Chondrocyte (in vitro differentiated cells): Measurements from ENCODE around the gene GJB4. TPM values are rescaled to one million over a fixed set of nuclear protein-coding genes. Genes with fewer than 3 reads are reported as not detected.

ENCODE experiments used
- DNase-seq: peaks from one replicate; pipeline ENCODE4 v3.0.0; 2021; ENCODE audit warnings: mixed read lengths, low spot score
- H3K27ac Mint-ChIP-seq: one replicate; pipeline ENCODE4 v1.8.0; 2021; ENCODE audit warnings: mild to moderate bottlenecking, moderate library complexity, mixed read lengths; ENCODE audit not compliant: unreplicated experiment
- H3K27me3 Mint-ChIP-seq: 2 replicates; pipeline ENCODE4 v1.8.0; 2021; ENCODE audit warnings: low read depth, mixed read lengths
- H3K36me3 Mint-ChIP-seq: 2 replicates; pipeline ENCODE4 v1.8.0; 2021; ENCODE audit warnings: low read depth, mixed read lengths
- H3K4me1 Mint-ChIP-seq: 2 replicates; pipeline ENCODE4 v1.8.0; 2021; ENCODE audit warnings: low read depth, mild to moderate bottlenecking, mixed read lengths
- H3K4me3 Mint-ChIP-seq: one replicate; pipeline ENCODE4 v1.8.0; 2021; ENCODE audit warnings: mild to moderate bottlenecking, moderate library complexity, mixed read lengths; ENCODE audit not compliant: unreplicated experiment
- H3K9me3 Mint-ChIP-seq: 2 replicates; pipeline ENCODE4 v1.8.0; 2021; ENCODE audit warnings: low read depth, mixed read lengths
- CTCF ChIP-seq: fragments of 200-600 bp; sonication (generic); IDR thresholded peaks from 2 replicates; pipeline ENCODE4 v1.5.0; 2021; ENCODE audit warnings: antibody characterized with exemption, mild to moderate bottlenecking, moderate library complexity
- total RNA-seq: library from RNA; stranded (reverse); gene quantifications from 3 replicates; pipeline ENCODE4 v1.2.1, GENCODE V29; 2021

GJB4 gene
- total RNA-seq, 1 donor from 2014 or later: not detected

DNA sequence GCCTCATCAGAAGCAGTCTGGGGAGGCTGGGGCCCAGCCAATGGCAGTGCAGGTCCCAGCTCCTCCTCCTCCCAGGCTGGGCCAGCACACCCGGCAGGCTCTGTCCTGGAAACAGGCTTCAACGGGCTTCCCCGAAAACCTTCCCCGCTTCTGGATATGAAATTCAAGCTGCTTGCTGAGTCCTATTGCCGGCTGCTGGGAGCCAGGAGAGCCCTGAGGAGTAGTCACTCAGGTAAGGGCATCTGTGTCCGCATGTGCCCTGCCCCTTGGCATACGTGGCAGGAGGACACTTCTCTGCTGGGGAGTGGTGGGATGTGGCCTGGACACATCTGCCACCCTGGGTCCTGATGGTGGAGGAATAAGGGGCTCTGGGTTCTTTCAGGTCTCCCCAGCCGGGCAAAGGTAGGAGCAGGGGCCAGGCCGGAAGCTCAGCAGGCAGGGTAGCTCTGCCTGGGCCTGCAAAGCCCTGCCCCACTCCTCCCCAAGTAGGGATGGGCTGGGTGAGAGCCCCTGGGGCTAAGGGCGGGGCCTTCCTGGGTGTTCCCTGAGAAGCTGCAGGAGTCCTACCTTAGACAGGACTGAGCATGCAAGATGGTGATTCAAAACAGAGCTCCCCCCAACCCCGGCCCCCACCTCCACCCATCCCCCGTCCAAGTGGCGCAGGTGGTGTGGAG lies 4.4 kb upstream of the GJB4 start, which contains the start of gene GJB5:
GJB5 (plus strand) TSS at position 84 of the 674 bp plus-strand sequence. CDS start 2,284 bp downstream, outside the sequence.
- no peaks in the 10 kb centered on the region for H3K4me1 Mint-ChIP-seq
- peaks cover 6% of the 10 kb centered on the region for H3K9me3 Mint-ChIP-seq
- TF ChIP-seq CTCF: no peak
- no peak within 1 kb of the TSS for H3K4me3 Mint-ChIP-seq
- H3K27me3 Mint-ChIP-seq: peaks cover 10% of the 10 kb centered on the region
- H3K27ac Mint-ChIP-seq: no peak within 1 kb of the TSS
- peaks cover 4% of the 10 kb centered on the region for H3K36me3 Mint-ChIP-seq
- DNase-seq: no peak

- Mint-ChIP-seq H3K4me3 (no peak overlapping the region), H3K27me3 (peaks cover 10% of the 10 kb centered on the region), H3K27ac (no peak overlapping the region), H3K36me3 (peaks cover 4% of the 10 kb centered on the region), H3K4me1 (no peaks in the 10 kb centered on the region), H3K9me3 (peaks cover 6% of the 10 kb centered on the region)
- TF ChIP-seq CTCF: no peak
- DNase-seq: no peak
Measured at GRCh38 chr1:34755961-34756360, 3.6 kb upstream of the GJB4 start.

DNA sequence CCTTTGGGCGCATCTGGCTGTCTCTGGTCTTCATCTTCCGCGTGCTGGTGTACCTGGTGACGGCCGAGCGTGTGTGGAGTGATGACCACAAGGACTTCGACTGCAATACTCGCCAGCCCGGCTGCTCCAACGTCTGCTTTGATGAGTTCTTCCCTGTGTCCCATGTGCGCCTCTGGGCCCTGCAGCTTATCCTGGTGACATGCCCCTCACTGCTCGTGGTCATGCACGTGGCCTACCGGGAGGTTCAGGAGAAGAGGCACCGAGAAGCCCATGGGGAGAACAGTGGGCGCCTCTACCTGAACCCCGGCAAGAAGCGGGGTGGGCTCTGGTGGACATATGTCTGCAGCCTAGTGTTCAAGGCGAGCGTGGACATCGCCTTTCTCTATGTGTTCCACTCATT lies 2.2 kb upstream of the GJB4 start:
- H3K4me3 Mint-ChIP-seq: no peak overlapping the region
- no peaks in the 10 kb centered on the region for H3K4me1 Mint-ChIP-seq
- DNase-seq: no peak
- no peak for TF ChIP-seq CTCF
- peaks cover 6% of the 10 kb centered on the region for H3K9me3 Mint-ChIP-seq
- no peak overlapping the region for H3K27ac Mint-ChIP-seq
- H3K27me3 Mint-ChIP-seq: peaks cover 10% of the 10 kb centered on the region
- H3K36me3 Mint-ChIP-seq: peaks cover 4% of the 10 kb centered on the region

DNA sequence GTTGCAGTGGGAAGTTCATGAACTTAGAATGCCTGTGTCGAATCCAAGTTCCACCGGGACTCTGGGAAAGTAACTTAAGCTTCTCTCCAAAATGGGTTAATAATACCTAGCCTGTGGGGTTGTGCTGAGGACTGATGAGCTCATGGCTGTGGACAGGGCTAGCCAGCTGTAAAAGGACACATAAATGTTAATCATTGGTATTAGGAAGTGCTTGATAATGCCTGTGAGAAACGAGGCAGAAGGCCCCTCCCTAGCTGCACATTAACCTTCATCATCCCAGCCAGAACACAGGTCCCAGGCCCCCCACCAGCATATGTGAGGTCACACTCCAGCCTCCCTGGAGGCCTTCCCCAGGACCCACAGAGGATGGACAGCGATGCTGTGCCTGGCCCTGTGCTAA lies 789 bp upstream of the GJB4 start:
- TF ChIP-seq CTCF: no peak
- Mint-ChIP-seq H3K36me3 (peaks cover 1% of the 10 kb centered on the region), H3K4me1 (peaks cover 6% of the 10 kb centered on the region), H3K9me3 (peaks cover 1% of the 10 kb centered on the region), H3K27ac (no peak overlapping the region), H3K4me3 (no peak overlapping the region), H3K27me3 (peaks cover 14% of the 10 kb centered on the region)
- DNase-seq: no peak

DNA sequence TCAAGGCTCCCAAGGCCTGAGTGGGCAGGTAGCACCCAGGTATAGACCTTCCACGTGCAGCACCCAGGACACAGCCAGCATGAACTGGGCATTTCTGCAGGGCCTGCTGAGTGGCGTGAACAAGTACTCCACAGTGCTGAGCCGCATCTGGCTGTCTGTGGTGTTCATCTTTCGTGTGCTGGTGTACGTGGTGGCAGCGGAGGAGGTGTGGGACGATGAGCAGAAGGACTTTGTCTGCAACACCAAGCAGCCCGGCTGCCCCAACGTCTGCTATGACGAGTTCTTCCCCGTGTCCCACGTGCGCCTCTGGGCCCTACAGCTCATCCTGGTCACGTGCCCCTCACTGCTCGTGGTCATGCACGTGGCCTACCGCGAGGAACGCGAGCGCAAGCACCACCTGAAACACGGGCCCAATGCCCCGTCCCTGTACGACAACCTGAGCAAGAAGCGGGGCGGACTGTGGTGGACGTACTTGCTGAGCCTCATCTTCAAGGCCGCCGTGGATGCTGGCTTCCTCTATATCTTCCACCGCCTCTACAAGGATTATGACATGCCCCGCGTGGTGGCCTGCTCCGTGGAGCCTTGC lies 1.7 kb downstream of the GJB4 start:
- Mint-ChIP-seq H3K27ac (no peak overlapping the region), H3K9me3 (no peaks in the 10 kb centered on the region), H3K36me3 (no peaks in the 10 kb centered on the region), H3K27me3 (peaks cover 14% of the 10 kb centered on the region), H3K4me3 (no peak overlapping the region), H3K4me1 (peaks cover 6% of the 10 kb centered on the region)
- no peak for TF ChIP-seq CTCF
- peak; percentile 89 for DNase-seq
